Nephron (organoid): ENCODE measurements around the gene TYK2.

Source experiments
- H3K27ac Mint-ChIP-seq, 3 experiments: 2 replicates each; pipeline ENCODE4 v1.8.0; 2020; ENCODE audit warnings: mixed read lengths in 3 of 3, mild to moderate bottlenecking in 2 of 3, moderate library complexity in 1 of 3
- H3K27me3 Mint-ChIP-seq: 2 replicates; pipeline ENCODE4 v1.8.0; 2021; ENCODE audit warnings: low read depth, mild to moderate bottlenecking, moderate library complexity, mixed read lengths
- H3K36me3 Mint-ChIP-seq: 2 replicates; pipeline ENCODE4 v1.8.0; 2020; ENCODE audit warnings: low read depth, mixed read lengths
- H3K4me1 Mint-ChIP-seq: 2 replicates; pipeline ENCODE4 v1.8.0; 2020; ENCODE audit warnings: mixed read lengths
- H3K4me3 Mint-ChIP-seq, 3 experiments: 2 replicates each; pipeline ENCODE4 v1.8.0; 2020; ENCODE audit warnings: mild to moderate bottlenecking in 3 of 3, mixed read lengths in 3 of 3, moderate library complexity in 2 of 3
- H3K9me3 Mint-ChIP-seq: 2 replicates; pipeline ENCODE4 v1.8.0; 2020; ENCODE audit warnings: mixed read lengths
- TF ChIP-seq, protein P1 (sequence below), 3 experiments: fragments of 200-600 bp; sonication (generic); IDR thresholded peaks; one replicate each; pipeline ENCODE4 v1.5.0; 2021; ENCODE audit warnings: antibody characterized with exemption in 3 of 3; ENCODE audit not compliant: unreplicated experiment in 3 of 3

Gene TYK2

DNA sequence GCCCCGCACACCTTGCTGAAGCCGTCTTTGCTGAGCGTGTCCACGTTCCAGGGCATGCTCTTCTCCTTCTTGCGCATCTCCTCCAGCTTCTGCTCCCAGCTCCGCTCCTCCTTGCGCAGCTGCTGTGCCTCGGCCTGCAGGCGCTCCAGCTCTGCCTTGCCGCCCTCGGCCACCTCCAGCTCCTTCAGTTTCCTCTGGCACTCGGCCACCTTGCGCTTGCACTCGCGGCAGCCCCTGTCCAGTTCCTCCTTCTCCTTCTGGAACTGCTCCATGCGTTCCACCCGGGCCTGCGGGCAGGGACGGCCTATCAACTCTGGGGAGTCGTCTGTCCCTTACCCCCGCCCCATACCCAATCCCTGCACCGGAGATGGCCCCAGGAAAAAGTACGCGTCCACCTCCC, 15.5 kb upstream of the TYK2 start:
- Mint-ChIP-seq H3K36me3 (peaks cover 35% of the 10 kb centered on the region), H3K27ac (no peak overlapping the region), H3K4me1 (peaks cover 2% of the 10 kb centered on the region), H3K27me3 (no peaks in the 10 kb centered on the region), H3K9me3 (no peaks in the 10 kb centered on the region), H3K4me3 (no peak overlapping the region)
- TF ChIP-seq, protein P1, sequence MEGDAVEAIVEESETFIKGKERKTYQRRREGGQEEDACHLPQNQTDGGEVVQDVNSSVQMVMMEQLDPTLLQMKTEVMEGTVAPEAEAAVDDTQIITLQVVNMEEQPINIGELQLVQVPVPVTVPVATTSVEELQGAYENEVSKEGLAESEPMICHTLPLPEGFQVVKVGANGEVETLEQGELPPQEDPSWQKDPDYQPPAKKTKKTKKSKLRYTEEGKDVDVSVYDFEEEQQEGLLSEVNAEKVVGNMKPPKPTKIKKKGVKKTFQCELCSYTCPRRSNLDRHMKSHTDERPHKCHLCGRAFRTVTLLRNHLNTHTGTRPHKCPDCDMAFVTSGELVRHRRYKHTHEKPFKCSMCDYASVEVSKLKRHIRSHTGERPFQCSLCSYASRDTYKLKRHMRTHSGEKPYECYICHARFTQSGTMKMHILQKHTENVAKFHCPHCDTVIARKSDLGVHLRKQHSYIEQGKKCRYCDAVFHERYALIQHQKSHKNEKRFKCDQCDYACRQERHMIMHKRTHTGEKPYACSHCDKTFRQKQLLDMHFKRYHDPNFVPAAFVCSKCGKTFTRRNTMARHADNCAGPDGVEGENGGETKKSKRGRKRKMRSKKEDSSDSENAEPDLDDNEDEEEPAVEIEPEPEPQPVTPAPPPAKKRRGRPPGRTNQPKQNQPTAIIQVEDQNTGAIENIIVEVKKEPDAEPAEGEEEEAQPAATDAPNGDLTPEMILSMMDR (IDR thresholded peaks at IDR 0.05; ENCODE audit: unreplicated experiment in 3 of 3), result no peak

DNA sequence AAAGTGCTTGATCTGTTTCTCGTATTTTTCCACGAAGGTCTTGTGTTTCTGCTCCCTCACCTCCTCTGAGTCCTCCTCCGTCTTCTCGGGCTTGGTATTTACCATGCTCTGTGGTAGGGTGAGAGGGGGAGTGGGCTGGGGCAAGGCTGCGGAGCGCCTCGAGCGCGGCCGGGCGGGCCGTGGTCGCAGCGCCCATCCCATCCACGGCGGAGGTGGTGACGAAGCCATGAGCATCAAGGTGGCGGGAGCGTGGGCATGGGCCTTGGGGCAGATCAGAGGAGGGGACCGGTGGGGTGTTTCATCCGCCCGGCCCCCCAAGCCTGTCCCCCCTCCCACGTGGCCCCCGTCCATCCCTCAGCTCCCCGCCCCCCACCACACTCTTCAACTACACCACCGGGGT, 15.1 kb upstream of the TYK2 start:
- H3K27ac Mint-ChIP-seq, result no peak overlapping the region
- H3K27me3 Mint-ChIP-seq, result no peaks in the 10 kb centered on the region
- H3K4me3 Mint-ChIP-seq, result no peak overlapping the region
- H3K36me3 Mint-ChIP-seq, result peaks cover 39% of the 10 kb centered on the region
- no peaks in the 10 kb centered on the region for H3K4me1 Mint-ChIP-seq
- H3K9me3 Mint-ChIP-seq, result no peaks in the 10 kb centered on the region
- TF ChIP-seq, protein P1 (IDR thresholded peaks at IDR 0.05; ENCODE audit: unreplicated experiment in 3 of 3), result no peak

DNA sequence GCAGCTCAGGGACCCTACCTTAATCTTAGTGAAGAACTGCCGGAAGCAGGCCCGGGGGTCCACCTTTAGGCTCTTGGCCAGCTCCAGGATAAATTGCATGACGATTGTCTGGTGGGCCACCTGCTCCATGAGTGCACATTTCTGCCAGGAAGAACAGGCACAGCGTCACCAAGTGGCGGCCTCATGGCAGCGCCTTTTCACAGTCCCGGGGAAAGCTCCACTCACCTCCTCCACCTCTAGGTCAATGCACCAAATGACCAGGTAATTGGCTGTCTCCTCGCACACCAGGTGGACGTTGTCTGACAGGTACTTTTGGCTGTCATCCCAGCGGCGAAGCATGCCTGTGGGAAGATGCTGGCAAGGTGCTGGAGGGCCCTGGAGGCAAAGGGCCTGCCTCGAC, 14.6 kb upstream of the TYK2 start:
- Mint-ChIP-seq H3K4me1 (no peaks in the 10 kb centered on the region), H3K9me3 (no peaks in the 10 kb centered on the region), H3K4me3 (no peak overlapping the region), H3K27me3 (no peaks in the 10 kb centered on the region), H3K36me3 (peaks cover 39% of the 10 kb centered on the region), H3K27ac (no peak overlapping the region)
- TF ChIP-seq, protein P1 (IDR thresholded peaks at IDR 0.05; ENCODE audit: unreplicated experiment in 3 of 3), result no peak

DNA sequence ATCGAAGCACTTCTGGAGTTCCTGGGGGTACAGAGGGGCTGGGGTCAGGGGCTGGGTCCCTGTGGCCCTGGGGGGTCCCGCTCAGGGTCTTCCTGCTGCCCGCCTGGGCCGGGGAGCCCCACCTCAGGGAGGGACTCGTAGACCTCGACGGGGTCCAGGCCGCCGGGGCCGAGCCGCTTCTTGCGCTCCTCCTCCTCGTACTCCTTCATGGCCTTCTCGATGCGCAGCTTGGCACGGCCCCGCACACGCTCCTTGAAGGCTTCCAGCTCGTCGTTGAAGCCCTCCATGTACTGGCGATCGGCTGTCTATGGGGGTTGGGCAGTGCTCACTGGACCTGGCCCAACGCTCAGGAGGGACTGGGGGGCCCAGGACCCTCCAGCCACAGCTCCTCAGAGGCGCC, 12.8 kb upstream of the TYK2 start:
- no peaks in the 10 kb centered on the region for H3K9me3 Mint-ChIP-seq
- TF ChIP-seq, protein P1 (IDR thresholded peaks at IDR 0.05; ENCODE audit: unreplicated experiment in 3 of 3), result no peak
- no peaks in the 10 kb centered on the region for H3K27me3 Mint-ChIP-seq
- H3K36me3 Mint-ChIP-seq, result peaks cover 34% of the 10 kb centered on the region
- no peak overlapping the region for H3K4me3 Mint-ChIP-seq
- no peak overlapping the region for H3K27ac Mint-ChIP-seq
- no peaks in the 10 kb centered on the region for H3K4me1 Mint-ChIP-seq

DNA sequence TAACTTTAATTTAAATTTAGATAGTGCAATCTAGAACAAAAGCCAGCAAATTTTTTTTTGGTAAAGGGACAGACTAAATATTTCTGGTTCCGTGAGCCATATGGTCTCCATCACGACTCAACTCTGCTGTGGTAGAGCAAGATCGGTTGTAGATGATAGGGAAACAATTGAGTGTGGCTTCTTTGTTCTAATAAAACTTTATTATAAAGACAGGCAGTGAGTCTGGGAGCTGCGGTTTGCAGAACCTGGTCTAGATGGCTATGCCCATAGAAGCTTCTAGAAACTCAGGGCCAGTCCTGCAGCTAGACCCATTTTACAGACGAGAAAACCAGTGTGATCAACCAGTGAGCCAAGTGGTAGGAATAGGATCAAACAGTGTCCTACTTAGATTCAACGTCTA, 11.7 kb upstream of the TYK2 start:
- TF ChIP-seq, protein P1 (IDR thresholded peaks at IDR 0.05; ENCODE audit: unreplicated experiment in 3 of 3), result no peak
- Mint-ChIP-seq H3K4me1 (no peaks in the 10 kb centered on the region), H3K4me3 (no peak overlapping the region), H3K36me3 (peaks cover 29% of the 10 kb centered on the region), H3K27me3 (no peaks in the 10 kb centered on the region), H3K27ac (no peak overlapping the region), H3K9me3 (no peaks in the 10 kb centered on the region)

DNA sequence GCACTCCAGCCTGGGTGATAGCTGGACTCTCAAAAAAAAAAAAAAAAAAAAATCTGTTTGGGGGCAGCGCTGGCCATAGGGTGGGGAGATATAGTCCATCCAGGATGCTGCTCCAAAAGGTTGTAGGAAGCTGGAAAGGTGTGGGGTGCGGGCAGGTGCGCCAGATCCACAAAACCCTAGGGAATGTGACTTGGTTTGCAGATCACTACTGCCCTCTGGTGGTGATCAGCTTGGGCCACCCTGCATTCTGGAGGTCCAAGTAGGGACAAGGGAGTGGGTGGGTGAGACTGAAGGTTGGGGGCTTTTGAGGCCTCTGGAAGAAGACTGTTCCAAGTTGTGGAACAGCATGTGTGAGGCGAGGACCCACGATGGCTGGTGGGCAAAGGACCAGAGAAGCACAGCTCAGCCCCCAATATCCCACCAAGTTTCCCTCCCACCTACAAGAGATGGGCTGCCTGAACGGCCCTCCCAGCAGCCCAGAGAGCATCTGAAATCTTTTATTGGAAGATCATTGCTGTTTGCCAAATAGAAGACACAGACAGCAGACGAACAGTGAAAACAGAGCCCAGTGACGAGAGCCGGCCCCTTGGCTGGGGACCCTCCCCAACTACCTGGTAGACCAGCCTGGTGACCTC, 10.4 kb upstream of the TYK2 start:
- no peak overlapping the region for H3K4me3 Mint-ChIP-seq
- TF ChIP-seq, protein P1 (IDR thresholded peaks at IDR 0.05; ENCODE audit: unreplicated experiment in 3 of 3), result peak; percentile 66 to 73 (median 71)
- H3K36me3 Mint-ChIP-seq, result peaks cover 21% of the 10 kb centered on the region
- H3K4me1 Mint-ChIP-seq, result no peaks in the 10 kb centered on the region
- no peak overlapping the region for H3K27ac Mint-ChIP-seq
- no peaks in the 10 kb centered on the region for H3K9me3 Mint-ChIP-seq
- no peaks in the 10 kb centered on the region for H3K27me3 Mint-ChIP-seq
